Ramos (cell line): ENCODE measurements around the gene SLU7.

Experiments
- in situ Hi-C: fragments of 300-500 bp; cut with MboI; formaldehyde crosslinking; loops from one replicate; pipeline ENCODE4 v1.14.3; 2022; ENCODE audit warnings: low sequenced_read_pairs; ENCODE audit not compliant: unreplicated experiment

Gene SLU7

GRCh38 chr5:160423099-160423498 lies 4.2 kb upstream of the SLU7 start:
- in situ Hi-C loops: no loop called here

- in situ Hi-C loops: no loop called here
Observed at GRCh38 chr5:160421625-160422258, 2.9 kb upstream of the SLU7 start, which contains the start of gene PTTG1. TSS of gene PTTG1 (plus strand) at chr5:160421855. CDS start at chr5:160422313, 458 bp downstream.

- in situ Hi-C loops: no loop called here
Observed at GRCh38 chr5:160420331-160420610, 1.4 kb upstream of the SLU7 start.

- in situ Hi-C loops: no loop called here
Observed at GRCh38 chr5:160419458-160420330, 813 bp upstream of the SLU7 start.

- in situ Hi-C loops: no loop called here
Observed at GRCh38 chr5:160399402-160400353, 19.2 kb downstream of the SLU7 start, which contains the start of gene FAM200C. TSS of gene FAM200C (minus strand) at chr5:160400054. CDS start at chr5:160395490, 4,564 bp downstream.

GRCh38 chr5:160398806-160399205 lies 20.1 kb downstream of the SLU7 start:
- in situ Hi-C loops: no loop called here

GRCh38 chr5:160397492-160397891 lies 21.4 kb downstream of the SLU7 start:
- in situ Hi-C loops: no loop called here

GRCh38 chr5:160395111-160395510 lies 23.8 kb downstream of the SLU7 start:
- in situ Hi-C loops: no loop called here

GRCh38 chr5:160390787-160391696 lies 27.8 kb downstream of the SLU7 start:
- in situ Hi-C loops: no loop called here

- in situ Hi-C loops: no loop called here
Observed at GRCh38 chr5:160387445-160387844, 31.4 kb downstream of the SLU7 start.

GRCh38 chr5:160385496-160385895 lies 33.4 kb downstream of the SLU7 start:
- in situ Hi-C loops: no loop called here

- in situ Hi-C loops: no loop called here
Observed at GRCh38 chr5:160384681-160385080, 34.2 kb downstream of the SLU7 start.

GRCh38 chr5:160382346-160382745 lies 36.5 kb downstream of the SLU7 start:
- in situ Hi-C loops: no loop called here

- in situ Hi-C loops: no loop called here
Observed at GRCh38 chr5:160380041-160380440, 38.8 kb downstream of the SLU7 start.

GRCh38 chr5:160379511-160379910 lies 39.4 kb downstream of the SLU7 start:
- in situ Hi-C loops: no loop called here

- in situ Hi-C loops: no loop called here
Observed at GRCh38 chr5:160378330-160378729, 40.6 kb downstream of the SLU7 start.

- in situ Hi-C loops: no loop called here
Observed at GRCh38 chr5:160377651-160378050, 41.2 kb downstream of the SLU7 start.

- in situ Hi-C loops: no loop called here
Observed at GRCh38 chr5:160376416-160376815, 42.5 kb downstream of the SLU7 start.

- in situ Hi-C loops: no loop called here
Observed at GRCh38 chr5:160375701-160376100, 43.2 kb downstream of the SLU7 start.

- in situ Hi-C loops: no loop called here
Observed at GRCh38 chr5:160375166-160375565, 43.7 kb downstream of the SLU7 start.
